Osteocyte (in vitro differentiated cells): ENCODE data around the gene VAMP3. TPM values are rescaled to one million over a fixed set of nuclear protein-coding genes. Genes with fewer than 3 reads are reported as not detected.

Experiments used
- DNase-seq: peaks from one replicate; pipeline ENCODE4 v3.0.0; 2021; ENCODE audit warnings: mixed read lengths; ENCODE audit not compliant: unreplicated experiment; ENCODE audit errors: extremely low spot score
- H3K27ac Mint-ChIP-seq: one replicate; pipeline ENCODE4 v1.8.0; 2021; ENCODE audit warnings: mild to moderate bottlenecking, mixed read lengths; ENCODE audit not compliant: unreplicated experiment
- H3K27me3 Mint-ChIP-seq: one replicate; pipeline ENCODE4 v1.8.0; 2021; ENCODE audit warnings: mixed read lengths; ENCODE audit not compliant: unreplicated experiment
- H3K36me3 Mint-ChIP-seq: one replicate; pipeline ENCODE4 v1.8.0; 2021; ENCODE audit warnings: mixed read lengths; ENCODE audit not compliant: unreplicated experiment
- H3K4me1 Mint-ChIP-seq: one replicate; pipeline ENCODE4 v1.8.0; 2021; ENCODE audit warnings: mixed read lengths; ENCODE audit not compliant: unreplicated experiment
- H3K4me3 Mint-ChIP-seq: one replicate; pipeline ENCODE4 v1.8.0; 2021; ENCODE audit warnings: mild to moderate bottlenecking, moderate library complexity, mixed read lengths; ENCODE audit not compliant: unreplicated experiment
- H3K9me3 Mint-ChIP-seq: one replicate; pipeline ENCODE4 v1.8.0; 2021; ENCODE audit warnings: mixed read lengths; ENCODE audit not compliant: unreplicated experiment
- total RNA-seq: library from RNA; stranded (reverse); gene quantifications from 2 replicates; pipeline ENCODE4 v1.2.1, GENCODE V29; 2021
- TF ChIP-seq, protein P1 (sequence below): fragments of 200-600 bp; sonication (generic); IDR thresholded peaks from 2 replicates; pipeline ENCODE4 v1.5.0; 2021; ENCODE audit warnings: antibody characterized with exemption, mild to moderate bottlenecking, moderate library complexity

VAMP3 gene
- total RNA-seq, 1 donor from 2014 or later: 116 TPM

DNA sequence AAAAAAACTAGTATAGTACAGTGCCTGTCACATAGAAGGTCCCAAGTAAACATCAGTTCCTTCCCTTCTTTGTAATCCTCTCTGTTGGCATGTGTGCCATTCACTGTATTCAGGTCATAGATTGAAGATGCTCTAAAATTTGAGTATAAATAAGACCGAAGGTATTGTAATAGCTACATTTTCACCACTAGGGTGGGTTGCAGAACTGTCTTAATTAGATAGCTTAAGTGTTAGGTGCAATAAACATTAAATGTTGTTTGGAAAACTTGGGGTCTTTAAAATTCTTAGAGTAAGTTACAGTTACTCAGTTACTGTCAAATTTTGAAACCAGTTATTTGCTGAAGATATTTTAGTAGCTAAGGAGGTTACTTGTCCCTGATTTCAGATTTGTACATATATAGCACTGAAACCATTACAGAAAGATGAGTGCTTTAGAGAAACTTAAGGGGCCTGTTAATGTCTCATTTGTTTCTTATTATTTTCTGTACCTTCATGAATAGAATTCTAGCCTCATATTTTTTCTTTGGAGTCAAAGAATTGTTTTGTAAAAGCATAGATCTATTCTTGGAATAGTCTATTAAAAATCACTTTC, 37.3 kb downstream of the VAMP3 start:
- Mint-ChIP-seq H3K36me3 (peaks cover 23% of the 10 kb centered on the region), H3K4me1 (peaks cover 7% of the 10 kb centered on the region), H3K9me3 (peaks cover 6% of the 10 kb centered on the region), H3K27me3 (no peaks in the 10 kb centered on the region), H3K4me3 (no peak overlapping the region), H3K27ac (no peak overlapping the region)
- TF ChIP-seq, protein P1, sequence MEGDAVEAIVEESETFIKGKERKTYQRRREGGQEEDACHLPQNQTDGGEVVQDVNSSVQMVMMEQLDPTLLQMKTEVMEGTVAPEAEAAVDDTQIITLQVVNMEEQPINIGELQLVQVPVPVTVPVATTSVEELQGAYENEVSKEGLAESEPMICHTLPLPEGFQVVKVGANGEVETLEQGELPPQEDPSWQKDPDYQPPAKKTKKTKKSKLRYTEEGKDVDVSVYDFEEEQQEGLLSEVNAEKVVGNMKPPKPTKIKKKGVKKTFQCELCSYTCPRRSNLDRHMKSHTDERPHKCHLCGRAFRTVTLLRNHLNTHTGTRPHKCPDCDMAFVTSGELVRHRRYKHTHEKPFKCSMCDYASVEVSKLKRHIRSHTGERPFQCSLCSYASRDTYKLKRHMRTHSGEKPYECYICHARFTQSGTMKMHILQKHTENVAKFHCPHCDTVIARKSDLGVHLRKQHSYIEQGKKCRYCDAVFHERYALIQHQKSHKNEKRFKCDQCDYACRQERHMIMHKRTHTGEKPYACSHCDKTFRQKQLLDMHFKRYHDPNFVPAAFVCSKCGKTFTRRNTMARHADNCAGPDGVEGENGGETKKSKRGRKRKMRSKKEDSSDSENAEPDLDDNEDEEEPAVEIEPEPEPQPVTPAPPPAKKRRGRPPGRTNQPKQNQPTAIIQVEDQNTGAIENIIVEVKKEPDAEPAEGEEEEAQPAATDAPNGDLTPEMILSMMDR: peak; percentile 59
- DNase-seq: no peak

DNA sequence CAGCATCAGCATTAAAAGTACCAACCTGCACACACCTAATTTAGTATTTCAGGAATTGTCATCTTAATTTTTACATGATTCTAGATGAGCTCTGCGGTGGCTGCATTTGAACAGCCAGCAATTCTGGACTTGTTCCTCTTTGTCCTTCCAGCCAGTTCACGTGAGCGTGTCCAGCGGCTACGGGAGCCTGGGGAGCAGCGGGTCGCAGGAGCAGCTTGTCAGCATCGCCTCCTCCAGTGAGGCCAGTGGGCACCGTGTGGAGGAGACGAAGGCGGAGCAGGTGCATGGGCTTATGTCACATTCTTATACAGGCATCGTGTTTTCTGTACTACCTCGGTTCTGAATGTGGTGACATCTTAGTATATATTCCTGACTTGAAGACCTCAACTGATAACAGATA, 38.6 kb downstream of the VAMP3 start:
- H3K27me3 Mint-ChIP-seq: no peaks in the 10 kb centered on the region

DNA sequence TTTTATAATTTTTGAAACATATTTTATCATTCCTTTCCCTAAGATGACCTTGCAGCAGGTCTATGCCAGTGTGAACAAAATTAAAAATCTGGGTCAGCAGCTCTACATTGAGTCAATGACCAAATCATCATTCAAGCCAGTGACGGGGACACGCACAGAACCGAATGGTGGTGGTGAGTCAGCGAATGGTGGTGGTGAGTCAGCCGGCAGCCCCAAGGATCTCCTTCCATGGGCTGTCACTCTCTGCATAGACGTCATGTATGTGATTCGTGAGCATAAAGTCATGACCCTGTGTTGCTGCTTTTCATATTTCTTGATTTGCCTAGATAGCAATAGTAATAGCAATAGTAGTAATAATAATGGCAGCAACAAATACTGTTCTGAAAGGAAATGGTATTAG, 39.3 kb downstream of the VAMP3 start:
- H3K4me1 Mint-ChIP-seq: peaks cover 7% of the 10 kb centered on the region
- no peak overlapping the region for H3K4me3 Mint-ChIP-seq
- no peak overlapping the region for H3K27ac Mint-ChIP-seq
- no peak for DNase-seq
- H3K36me3 Mint-ChIP-seq: peaks cover 30% of the 10 kb centered on the region
- no peaks in the 10 kb centered on the region for H3K27me3 Mint-ChIP-seq
- peaks cover 19% of the 10 kb centered on the region for H3K9me3 Mint-ChIP-seq
- TF ChIP-seq, protein P1: no peak

More for the DNA sequence above, 38.6 kb downstream of the VAMP3 start:
- Mint-ChIP-seq H3K4me3 (no peak overlapping the region), H3K36me3 (peaks cover 33% of the 10 kb centered on the region), H3K9me3 (peaks cover 15% of the 10 kb centered on the region), H3K27ac (no peak overlapping the region), H3K4me1 (peaks cover 7% of the 10 kb centered on the region)
- DNase-seq: no peak
- TF ChIP-seq, protein P1: no peak

DNA sequence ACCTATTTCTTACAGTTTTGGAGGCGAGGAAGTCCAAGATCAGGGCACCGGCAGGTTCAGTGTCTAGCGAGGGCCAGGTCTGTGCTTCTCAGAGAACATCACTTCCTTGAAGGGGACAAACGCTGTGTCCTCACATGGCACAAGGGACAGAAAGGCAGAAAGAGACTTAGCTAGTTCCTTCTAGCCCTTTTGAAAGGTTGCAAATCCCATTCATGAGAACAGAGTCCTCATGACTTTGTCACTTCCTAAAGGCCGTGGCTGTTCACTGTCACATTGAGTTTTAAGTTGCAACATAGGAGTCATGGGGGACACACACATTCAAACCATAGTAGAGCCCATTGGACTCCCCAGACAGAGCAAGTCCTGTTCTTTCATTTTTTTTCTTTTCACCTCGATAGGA, 40.4 kb downstream of the VAMP3 start:
- Mint-ChIP-seq H3K27me3 (no peaks in the 10 kb centered on the region), H3K36me3 (peaks cover 29% of the 10 kb centered on the region), H3K4me1 (peaks cover 7% of the 10 kb centered on the region), H3K27ac (no peak overlapping the region), H3K4me3 (no peak overlapping the region), H3K9me3 (peaks cover 20% of the 10 kb centered on the region)
- TF ChIP-seq, protein P1: no peak
- no peak for DNase-seq

DNA sequence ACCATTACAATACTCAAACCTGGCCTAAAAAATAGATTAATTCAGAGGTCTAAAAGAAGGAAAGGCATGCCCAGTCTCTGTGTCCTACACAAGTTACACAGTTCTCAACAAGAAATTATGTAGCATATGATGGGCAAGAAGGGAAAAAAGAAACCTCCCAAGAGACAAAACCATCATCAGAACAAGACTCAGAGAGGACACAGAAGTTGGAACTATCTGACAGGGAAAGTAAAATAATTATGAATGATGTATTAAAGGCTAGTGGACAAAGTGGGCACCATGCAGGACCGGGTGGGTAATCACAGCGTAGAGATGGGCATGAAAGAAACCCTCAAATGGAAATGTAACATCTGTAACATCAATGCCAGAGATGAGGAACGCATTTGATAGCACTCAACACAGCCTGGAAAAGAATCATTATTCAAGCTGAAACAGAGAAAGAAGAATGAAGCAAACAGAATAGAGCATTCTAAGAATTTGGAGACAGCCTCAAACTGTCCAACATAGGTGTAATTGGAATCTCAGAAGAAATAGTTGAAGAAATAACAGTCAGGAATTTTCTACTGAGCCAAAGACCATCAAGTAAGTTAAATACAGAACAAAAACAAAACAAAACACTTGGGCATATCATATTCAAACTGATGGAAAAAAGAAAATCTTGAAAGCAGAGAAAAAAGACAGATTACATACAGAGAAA, 42.7 kb downstream of the VAMP3 start:
- H3K27ac Mint-ChIP-seq: no peak overlapping the region

More for the DNA sequence above, 42.7 kb downstream of the VAMP3 start:
- Mint-ChIP-seq H3K9me3 (peaks cover 20% of the 10 kb centered on the region), H3K36me3 (peaks cover 29% of the 10 kb centered on the region), H3K27me3 (no peaks in the 10 kb centered on the region), H3K4me3 (no peak overlapping the region), H3K4me1 (peaks cover 4% of the 10 kb centered on the region)
- no peak for DNase-seq
- TF ChIP-seq, protein P1: no peak
